HG03025 (cell line): ENCODE measurements around the gene TMEM179.
"Not testable (repeated sequence)": the region's sequence is repeated elsewhere in the genome, so short reads cannot be mapped to it uniquely, and the experiment has no call there.

ENCODE experiments used
- ATAC-seq: cut with Tn5 transposase; IDR thresholded peaks from one replicate; pipeline ENCODE4 v1.9.1; 2021; ENCODE audit warnings: mild to moderate bottlenecking, moderate library complexity; ENCODE audit not compliant: unreplicated experiment, low FRiP score

Gene TMEM179

GRCh38 chr14:104604458-104605449, at the start of gene TMEM179:
Gene TMEM179 (minus strand): TSS chr14:104604772. CDS start chr14:104604741, 31 bp downstream.
- no peak for ATAC-seq

- no peak for ATAC-seq
Measured at GRCh38 chr14:104654119-104654518, 49.5 kb upstream of the TMEM179 start.

DNA sequence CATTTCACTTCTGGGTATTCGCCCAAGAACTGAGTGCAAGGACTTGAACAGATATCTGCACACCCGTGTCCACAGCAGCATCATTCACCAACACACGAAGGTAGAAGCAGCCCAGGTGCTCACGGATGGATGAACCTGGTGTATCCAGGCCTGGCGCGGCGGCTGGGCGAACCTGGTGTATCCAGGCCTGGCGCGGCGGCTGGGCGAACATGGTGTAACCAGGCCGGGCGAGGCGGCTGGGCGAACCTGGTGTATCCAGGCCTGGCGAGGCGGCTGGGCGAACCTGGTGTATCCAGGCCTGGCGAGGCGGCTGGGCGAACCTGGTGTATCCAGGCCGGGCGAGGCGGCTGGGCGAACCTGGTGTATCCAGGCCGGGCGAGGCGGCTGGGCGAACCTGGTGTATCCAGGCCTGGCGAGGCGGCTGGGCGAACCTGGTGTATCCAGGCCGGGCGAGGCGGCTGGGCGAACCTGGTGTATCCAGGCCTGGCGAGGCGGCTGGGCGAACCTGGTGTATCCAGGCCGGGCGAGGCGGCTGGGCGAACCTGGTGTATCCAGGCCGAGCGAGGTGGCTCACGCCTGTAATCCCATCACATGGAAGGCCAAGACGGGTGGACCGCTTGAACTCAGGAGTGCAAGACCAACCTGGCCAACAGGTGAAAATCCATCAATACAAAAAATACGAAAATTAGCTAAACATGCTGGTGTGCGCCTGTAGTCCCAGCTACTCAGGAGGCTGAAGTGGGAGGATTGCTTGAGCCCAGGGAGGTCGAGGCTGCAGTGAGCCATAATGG, 48.8 kb upstream of the TMEM179 start:
- ATAC-seq, result not testable (repeated sequence)

GRCh38 chr14:104652386-104652785, 47.8 kb upstream of the TMEM179 start:
- no peak for ATAC-seq

- no peak for ATAC-seq
Measured at GRCh38 chr14:104651876-104652260, 47.3 kb upstream of the TMEM179 start.

- ATAC-seq, result no peak
Measured at GRCh38 chr14:104650981-104651875, 46.7 kb upstream of the TMEM179 start.

DNA sequence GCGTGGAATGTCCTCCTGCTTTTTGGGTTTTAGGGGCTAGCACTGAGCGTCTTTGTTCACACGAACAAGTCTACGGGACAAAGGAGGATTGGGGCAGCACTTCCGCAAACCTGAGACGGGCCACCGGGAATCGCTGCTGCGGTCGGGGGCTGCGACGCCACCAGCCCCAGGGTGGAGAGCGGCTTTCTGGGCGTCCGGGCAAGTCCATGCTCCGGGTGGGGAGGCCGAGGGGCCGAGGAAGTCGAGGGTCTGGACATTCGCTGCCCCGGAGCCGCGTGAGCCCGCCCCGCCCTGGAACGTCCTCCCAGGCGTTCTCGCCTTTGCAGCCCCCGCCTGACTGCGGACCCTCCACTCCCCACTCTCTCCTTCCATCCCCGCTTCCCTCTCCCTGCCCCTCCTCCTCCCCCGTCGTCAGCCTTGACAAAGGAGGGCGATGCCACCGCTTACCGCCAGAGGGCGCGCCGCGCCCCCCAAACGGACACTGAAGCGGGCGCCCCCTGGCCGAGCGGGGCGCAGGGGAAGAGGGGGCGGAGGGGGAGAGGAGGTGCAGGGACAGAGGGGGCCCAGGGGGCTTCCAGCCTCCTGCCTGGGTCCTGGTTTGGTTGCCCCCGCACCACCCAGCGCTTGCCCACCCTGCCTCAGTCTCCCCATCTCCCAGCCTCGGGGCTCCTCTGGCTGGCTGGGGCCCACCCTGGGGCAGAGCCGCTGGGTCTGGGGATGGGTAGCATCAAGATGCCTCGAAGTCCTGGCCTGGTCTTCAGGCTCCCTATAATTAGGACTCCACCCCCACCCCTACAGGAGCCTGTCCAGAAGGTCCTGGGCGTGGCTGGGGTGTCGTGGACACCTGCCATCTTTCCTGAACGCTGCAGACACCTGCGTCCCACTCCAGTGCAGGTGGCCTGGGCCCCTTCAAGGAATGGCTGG, 45.7 kb upstream of the TMEM179 start:
- ATAC-seq, result no peak

DNA sequence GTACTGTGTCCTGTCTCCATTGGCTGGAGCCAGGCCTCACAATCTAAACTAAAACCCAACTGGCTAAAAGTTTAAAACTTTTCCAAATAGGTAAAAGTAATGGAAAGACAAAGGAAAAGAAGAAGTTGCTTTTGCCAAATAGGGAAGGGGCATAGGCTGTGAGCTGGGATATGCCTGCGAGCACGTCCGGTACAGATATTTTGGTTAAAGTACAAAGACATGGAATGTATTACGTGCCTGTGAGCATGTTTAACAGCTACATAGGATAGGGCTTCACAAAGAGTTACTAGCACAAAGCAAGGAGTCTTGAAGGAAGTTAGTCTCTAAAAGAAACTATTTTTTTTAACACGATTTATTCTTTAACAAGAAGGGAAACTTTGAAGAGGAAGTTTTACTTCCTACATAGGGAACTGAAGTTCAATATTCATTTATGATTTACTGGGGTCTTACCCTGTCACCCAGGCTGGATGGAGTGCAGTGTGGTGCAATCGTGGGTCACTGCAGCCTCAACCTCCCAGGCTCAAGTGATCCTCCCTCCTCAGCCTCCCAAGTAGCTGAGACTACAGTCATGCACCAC, 43.0 kb upstream of the TMEM179 start:
- ATAC-seq, result no peak

- ATAC-seq, result no peak
Measured at GRCh38 chr14:104644656-104645378, 40.2 kb upstream of the TMEM179 start.

GRCh38 chr14:104644091-104644635, 39.6 kb upstream of the TMEM179 start:
- ATAC-seq, result no peak

- ATAC-seq, result no peak
Measured at GRCh38 chr14:104643306-104643705, 38.7 kb upstream of the TMEM179 start.

GRCh38 chr14:104642540-104642868, 37.9 kb upstream of the TMEM179 start:
- no peak for ATAC-seq

GRCh38 chr14:104641753-104642539, 37.4 kb upstream of the TMEM179 start:
- no peak for ATAC-seq

- no peak for ATAC-seq
Measured at GRCh38 chr14:104640681-104641080, 36.1 kb upstream of the TMEM179 start.

- no peak for ATAC-seq
Measured at GRCh38 chr14:104639885-104640548, 35.4 kb upstream of the TMEM179 start.

DNA sequence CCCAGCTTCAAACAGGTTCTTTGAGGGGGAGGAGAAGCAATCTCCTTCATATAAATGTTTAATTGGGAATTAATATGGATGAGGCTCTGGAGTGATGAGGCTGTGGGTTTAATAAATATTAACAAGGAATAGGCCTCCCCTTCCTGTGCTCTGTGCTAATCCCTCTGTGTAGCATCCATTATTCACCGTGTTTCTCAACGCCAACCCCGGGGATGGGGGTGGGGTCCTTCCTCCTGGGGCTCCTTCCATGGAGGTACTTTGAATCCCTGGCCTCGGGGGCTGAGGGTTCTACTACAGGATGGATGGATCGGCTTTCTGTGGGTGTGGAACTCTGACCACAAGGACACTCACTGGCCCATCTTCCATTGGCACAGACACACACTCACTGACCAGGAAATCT, 34.9 kb upstream of the TMEM179 start:
- no peak for ATAC-seq

- no peak for ATAC-seq
Measured at GRCh38 chr14:104638927-104639450, 34.4 kb upstream of the TMEM179 start.
